HG03280 (cell line): Measurements from ENCODE around the gene RPL12.

ENCODE experiments used
- ATAC-seq: cut with Tn5 transposase; IDR thresholded peaks from one replicate; pipeline ENCODE4 v1.9.1; 2021; ENCODE audit warnings: mild to moderate bottlenecking, moderate library complexity; ENCODE audit not compliant: unreplicated experiment

RPL12 gene

GRCh38 chr9:127450830-127451607 is at the start of gene RPL12, which contains the start of gene LRSAM1:
Gene RPL12 (minus strand): TSS chr9:127451406. CDS start chr9:127451317, 89 bp downstream.
Gene LRSAM1 (plus strand): TSS chr9:127451510. CDS start chr9:127454528, 3,018 bp downstream.
- ATAC-seq, result peak; percentile 62

GRCh38 chr9:127500862-127501261 is 49.7 kb upstream of the RPL12 start:
- ATAC-seq, result no peak

GRCh38 chr9:127500399-127500798 is 49.2 kb upstream of the RPL12 start:
- ATAC-seq, result no peak

GRCh38 chr9:127498298-127498697 is 47.1 kb upstream of the RPL12 start:
- ATAC-seq, result no peak

GRCh38 chr9:127497656-127498290 is 46.6 kb upstream of the RPL12 start:
- no peak for ATAC-seq

GRCh38 chr9:127496974-127497373 is 45.8 kb upstream of the RPL12 start:
- ATAC-seq, result no peak

- no peak for ATAC-seq
These were observed 44.8 kb upstream of the RPL12 start for GRCh38 chr9:127495884-127496555.

- no peak for ATAC-seq
These were observed 43.1 kb upstream of the RPL12 start for GRCh38 chr9:127494304-127494702.

GRCh38 chr9:127493592-127494303 is 42.5 kb upstream of the RPL12 start:
- no peak for ATAC-seq

- no peak for ATAC-seq
These were observed 41.4 kb upstream of the RPL12 start for GRCh38 chr9:127492616-127493015.

GRCh38 chr9:127491516-127491915 is 40.3 kb upstream of the RPL12 start:
- ATAC-seq, result no peak

GRCh38 chr9:127490535-127491230 is 39.5 kb upstream of the RPL12 start:
- ATAC-seq, result no peak

- ATAC-seq, result no peak
These were observed 38.4 kb upstream of the RPL12 start for GRCh38 chr9:127489471-127490115.

GRCh38 chr9:127488946-127489345 is 37.7 kb upstream of the RPL12 start:
- no peak for ATAC-seq

GRCh38 chr9:127485995-127486394 is 34.8 kb upstream of the RPL12 start:
- ATAC-seq, result no peak

- ATAC-seq, result no peak
These were observed 31.5 kb upstream of the RPL12 start for GRCh38 chr9:127482662-127483061.

GRCh38 chr9:127479507-127480081 is 28.4 kb upstream of the RPL12 start:
- ATAC-seq, result no peak

- ATAC-seq, result no peak
These were observed 23.4 kb upstream of the RPL12 start for GRCh38 chr9:127474592-127474991.

- no peak for ATAC-seq
These were observed 22.7 kb upstream of the RPL12 start for GRCh38 chr9:127473932-127474331.

- no peak for ATAC-seq
These were observed 22.3 kb upstream of the RPL12 start for GRCh38 chr9:127473501-127473900.
